Measurements from ENCODE around the gene DDX24. TPM values are rescaled to one million over a fixed set of nuclear protein-coding genes. Genes with fewer than 3 reads are reported as not detected.

The DDX24 gene
- total RNA-seq, 1 donor, result 130 TPM

- DNase-seq (ENCODE audit: low read depth), result no peak
- TF ChIP-seq CTCF (IDR thresholded peaks at IDR 0.05; ENCODE audit: insufficient read depth, low read length), result no peak
- H3K4me3 ChIP-seq (ENCODE audit: low read depth, low read length), result no peak overlapping the region
Measured at GRCh38 chr14:94001016-94001415, 80.0 kb downstream of the DDX24 start.

GRCh38 chr14:94000267-94000666 is 80.7 kb downstream of the DDX24 start:
- no peak for TF ChIP-seq CTCF (IDR thresholded peaks at IDR 0.05; ENCODE audit: insufficient read depth, low read length)
- no peak for DNase-seq (ENCODE audit: low read depth)
- H3K4me3 ChIP-seq (ENCODE audit: low read depth, low read length), result no peak overlapping the region

GRCh38 chr14:93999573-93999972 is 81.4 kb downstream of the DDX24 start:
- no peak for TF ChIP-seq CTCF (IDR thresholded peaks at IDR 0.05; ENCODE audit: insufficient read depth, low read length)
- no peak overlapping the region for H3K4me3 ChIP-seq (ENCODE audit: low read depth, low read length)
- no peak for DNase-seq (ENCODE audit: low read depth)

- TF ChIP-seq CTCF (IDR thresholded peaks at IDR 0.05; ENCODE audit: insufficient read depth, low read length), result no peak
- no peak for DNase-seq (ENCODE audit: low read depth)
- no peak overlapping the region for H3K4me3 ChIP-seq (ENCODE audit: low read depth, low read length)
Measured at GRCh38 chr14:93998871-93999403, 82.1 kb downstream of the DDX24 start.

Other genes starting within 250 kb of the DDX24 start
- not detected in 2 replicates for gene FAM181A, start 153.9 kb downstream of the DDX24 start, total RNA-seq (ENCODE audit: low replicate concordance)
- 0.45 and 0.49 TPM in 2 replicates for gene ASB2, start 104.6 kb downstream of the DDX24 start, total RNA-seq (ENCODE audit: low replicate concordance)
- not detected in 2 replicates for gene CCDC197, start 83.9 kb downstream of the DDX24 start, total RNA-seq (ENCODE audit: low replicate concordance)
- 2.5 and 2.8 TPM in 2 replicates for gene OTUB2, start 54.9 kb downstream of the DDX24 start, total RNA-seq (ENCODE audit: low replicate concordance)
- gene IFI27L1, start 108 bp upstream of the DDX24 start, total RNA-seq (ENCODE audit: low replicate concordance), result 8.9 and 12.2 TPM in 2 replicates
- 20.2 and 78.2 TPM in 2 replicates for gene IFI27, start 29.5 kb upstream of the DDX24 start, total RNA-seq (ENCODE audit: low replicate concordance)
- 107 and 247 TPM in 2 replicates for gene IFI27L2, start 48.4 kb upstream of the DDX24 start, total RNA-seq (ENCODE audit: low replicate concordance)
- gene PPP4R4, start 93.1 kb upstream of the DDX24 start, total RNA-seq (ENCODE audit: low replicate concordance), result 0.98 and 7.0 TPM in 2 replicates
- not detected in 2 replicates for gene SERPINA10, start 212.1 kb upstream of the DDX24 start, total RNA-seq (ENCODE audit: low replicate concordance)
- not detected in 2 replicates for gene SERPINA6, start 242.1 kb upstream of the DDX24 start, total RNA-seq (ENCODE audit: low replicate concordance)

Measured in fibroblast of the aortic adventitia (primary cell).